GM18498 (cell line): ENCODE measurements around the gene TIMM17A.
A peak's percentile ranks its signal among the peaks of the same experiment; 100 is the strongest.

Experiments
- ATAC-seq: cut with Tn5 transposase; IDR thresholded peaks from one replicate; pipeline ENCODE4 v1.9.1; 2021; ENCODE audit warnings: mild to moderate bottlenecking, moderate library complexity; ENCODE audit not compliant: unreplicated experiment

TIMM17A gene

DNA sequence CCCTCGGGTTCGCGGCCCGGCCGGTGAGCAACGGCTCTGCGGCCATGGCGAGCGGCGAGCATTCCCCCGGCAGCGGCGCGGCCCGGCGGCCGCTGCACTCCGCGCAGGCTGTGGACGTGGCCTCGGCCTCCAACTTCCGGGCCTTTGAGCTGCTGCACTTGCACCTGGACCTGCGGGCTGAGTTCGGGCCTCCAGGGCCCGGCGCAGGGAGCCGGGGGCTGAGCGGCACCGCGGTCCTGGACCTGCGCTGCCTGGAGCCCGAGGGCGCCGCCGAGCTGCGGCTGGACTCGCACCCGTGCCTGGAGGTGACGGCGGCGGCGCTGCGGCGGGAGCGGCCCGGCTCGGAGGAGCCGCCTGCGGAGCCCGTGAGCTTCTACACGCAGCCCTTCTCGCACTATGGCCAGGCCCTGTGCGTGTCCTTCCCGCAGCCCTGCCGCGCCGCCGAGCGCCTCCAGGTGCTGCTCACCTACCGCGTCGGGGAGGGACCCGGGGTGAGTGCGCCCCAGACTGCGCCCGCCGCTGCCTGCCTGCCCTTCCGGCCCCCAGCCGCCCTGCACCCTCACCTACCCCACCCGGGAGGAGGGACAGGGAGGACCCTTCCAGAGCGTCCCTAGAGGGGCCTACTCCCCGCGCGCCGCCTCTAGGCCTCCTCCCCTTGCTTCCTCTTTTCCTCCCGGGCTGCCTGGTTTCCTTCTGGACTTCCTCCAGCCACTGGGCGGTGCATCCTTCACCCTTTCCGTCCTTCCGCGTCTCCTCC is 27.5 kb downstream of the TIMM17A start, which contains the start of gene RNPEP:
RNPEP (plus strand) TSS at position 26 of the 757 bp plus-strand sequence; CDS start at position 45, 19 bp downstream.
- peak; percentile 87 for ATAC-seq

- no peak for ATAC-seq
Measured at GRCh38 chr1:201983380-201983805, 28.1 kb downstream of the TIMM17A start.

GRCh38 chr1:201984446-201984845 is 29.1 kb downstream of the TIMM17A start:
- no peak for ATAC-seq

DNA sequence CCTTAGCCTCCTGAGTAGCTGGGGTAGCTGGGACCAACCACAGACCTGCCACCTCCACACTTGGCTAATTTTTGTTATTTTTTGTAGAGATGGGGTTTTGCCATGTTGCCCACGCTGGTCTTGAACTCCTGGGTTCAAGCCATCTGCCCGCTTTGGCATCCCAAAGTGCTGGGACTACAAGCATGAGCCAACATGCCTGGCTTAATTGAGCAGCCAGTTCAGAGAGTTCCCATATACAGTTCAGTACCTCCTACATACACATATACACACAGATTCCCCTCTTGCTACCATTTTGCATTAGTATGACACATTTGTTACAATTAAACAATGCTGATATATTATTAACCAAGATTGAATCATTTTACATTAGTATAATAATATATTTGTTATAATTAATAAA is 30.1 kb downstream of the TIMM17A start:
- ATAC-seq: no peak

GRCh38 chr1:201988601-201989000 is 33.3 kb downstream of the TIMM17A start:
- ATAC-seq: no peak

- ATAC-seq: no peak
Measured at GRCh38 chr1:201989354-201990128, 34.2 kb downstream of the TIMM17A start.

DNA sequence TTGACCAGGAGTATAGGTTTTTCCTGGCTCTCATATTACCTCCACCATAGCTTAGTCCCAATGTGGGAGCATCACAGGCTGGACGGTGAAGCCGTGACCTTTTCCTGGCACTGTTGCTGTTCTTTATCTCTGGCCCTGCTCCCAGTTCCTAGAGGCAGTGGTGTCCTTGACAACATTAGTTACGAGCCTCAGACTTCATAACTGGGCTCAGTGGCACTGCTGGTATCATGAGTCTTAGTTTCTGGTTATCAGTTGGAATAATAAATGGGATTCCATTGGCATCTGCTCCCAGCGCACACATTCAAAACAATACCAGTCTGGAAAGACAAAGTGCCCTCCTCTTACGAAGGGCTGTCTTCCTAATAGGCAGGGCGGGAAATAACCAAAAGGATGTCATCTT is 35.1 kb downstream of the TIMM17A start:
- ATAC-seq: no peak

DNA sequence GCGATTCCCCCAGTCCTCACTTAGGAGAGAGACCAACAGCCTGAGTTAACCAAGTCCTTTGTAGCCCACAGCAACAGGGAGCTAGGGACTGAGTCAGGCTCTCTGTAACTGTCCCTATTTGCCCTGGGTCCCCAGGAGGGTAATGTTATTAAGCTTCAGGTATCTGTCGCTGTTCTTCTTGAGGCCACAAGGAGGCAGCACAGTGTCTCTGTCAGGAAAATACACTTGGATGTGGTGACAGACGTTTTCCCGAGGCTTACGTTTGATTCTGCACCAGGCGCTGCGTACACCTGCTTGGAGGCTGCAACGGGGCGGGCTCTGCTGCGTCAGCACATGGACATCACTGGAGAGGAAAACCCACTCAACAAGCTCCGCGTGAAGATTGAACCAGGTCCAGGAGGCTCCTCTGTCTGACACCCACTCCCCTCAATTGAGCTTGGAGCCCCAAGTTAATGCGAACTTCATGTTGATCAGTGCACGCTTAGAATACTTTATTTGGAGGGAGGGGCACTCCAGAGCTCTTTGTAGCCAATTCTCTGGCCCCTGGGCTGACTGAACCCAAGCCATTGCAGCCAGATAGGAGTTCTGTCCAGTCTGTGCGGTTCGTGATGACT is 44.4 kb downstream of the TIMM17A start:
- no peak for ATAC-seq

GRCh38 chr1:202002507-202002906 is 47.2 kb downstream of the TIMM17A start:
- ATAC-seq: no peak

GRCh38 chr1:202004711-202005110 is 49.4 kb downstream of the TIMM17A start:
- ATAC-seq: no peak

DNA sequence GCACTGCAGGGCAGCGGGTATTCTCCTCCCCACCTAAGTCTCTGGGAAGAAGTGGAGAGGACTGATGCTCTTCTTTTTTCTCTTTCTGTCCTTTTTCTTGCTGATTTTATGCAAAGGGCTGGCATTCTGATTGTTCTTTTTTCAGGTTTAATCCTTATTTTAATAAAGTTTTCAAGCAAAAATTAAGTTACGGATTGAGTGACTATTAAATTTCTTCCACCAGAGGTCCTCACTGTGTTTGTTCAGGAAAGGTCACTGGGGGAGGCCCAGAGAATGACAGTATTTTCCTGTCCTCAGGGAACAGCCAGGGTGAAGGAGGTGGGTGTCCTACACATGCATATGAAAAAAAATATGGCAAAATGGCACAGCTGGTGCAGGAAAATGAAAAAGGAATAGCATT is 50.7 kb downstream of the TIMM17A start:
- ATAC-seq: no peak

GRCh38 chr1:202007304-202007703 is 52.0 kb downstream of the TIMM17A start:
- ATAC-seq: no peak

DNA sequence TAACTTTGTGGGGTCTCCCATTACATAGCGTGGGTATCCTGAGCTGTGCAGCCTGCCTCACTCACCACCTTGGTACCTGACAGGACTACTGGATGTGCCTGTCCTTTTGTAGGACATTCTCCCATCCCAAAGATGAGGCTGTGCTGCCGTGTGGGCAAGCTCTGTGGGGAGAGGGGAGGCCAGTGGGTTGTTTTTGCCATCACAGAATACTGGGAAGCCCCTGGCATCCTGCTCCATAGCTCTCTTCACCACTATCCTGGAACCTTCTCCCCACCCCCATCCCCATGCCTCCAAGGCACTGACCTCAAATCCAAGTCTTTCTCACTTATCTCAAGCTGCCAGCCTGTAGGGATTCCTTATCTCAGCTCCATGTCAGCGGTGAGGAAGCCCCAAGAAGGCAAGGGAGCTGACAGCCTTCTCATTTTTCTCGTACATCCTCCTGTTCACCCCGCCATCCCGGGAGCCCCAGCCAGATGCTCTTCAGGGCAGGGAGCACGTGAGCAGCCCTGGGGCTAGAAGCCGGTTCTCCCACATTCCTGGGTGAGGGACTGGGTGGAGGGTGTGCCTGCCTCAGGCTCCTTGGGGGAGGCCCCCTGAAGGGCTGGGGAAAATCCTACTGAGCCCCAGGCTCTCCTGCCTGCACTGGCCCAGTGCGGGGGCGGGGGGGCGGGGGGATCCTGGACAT is 52.6 kb downstream of the TIMM17A start:
- ATAC-seq: no peak

DNA sequence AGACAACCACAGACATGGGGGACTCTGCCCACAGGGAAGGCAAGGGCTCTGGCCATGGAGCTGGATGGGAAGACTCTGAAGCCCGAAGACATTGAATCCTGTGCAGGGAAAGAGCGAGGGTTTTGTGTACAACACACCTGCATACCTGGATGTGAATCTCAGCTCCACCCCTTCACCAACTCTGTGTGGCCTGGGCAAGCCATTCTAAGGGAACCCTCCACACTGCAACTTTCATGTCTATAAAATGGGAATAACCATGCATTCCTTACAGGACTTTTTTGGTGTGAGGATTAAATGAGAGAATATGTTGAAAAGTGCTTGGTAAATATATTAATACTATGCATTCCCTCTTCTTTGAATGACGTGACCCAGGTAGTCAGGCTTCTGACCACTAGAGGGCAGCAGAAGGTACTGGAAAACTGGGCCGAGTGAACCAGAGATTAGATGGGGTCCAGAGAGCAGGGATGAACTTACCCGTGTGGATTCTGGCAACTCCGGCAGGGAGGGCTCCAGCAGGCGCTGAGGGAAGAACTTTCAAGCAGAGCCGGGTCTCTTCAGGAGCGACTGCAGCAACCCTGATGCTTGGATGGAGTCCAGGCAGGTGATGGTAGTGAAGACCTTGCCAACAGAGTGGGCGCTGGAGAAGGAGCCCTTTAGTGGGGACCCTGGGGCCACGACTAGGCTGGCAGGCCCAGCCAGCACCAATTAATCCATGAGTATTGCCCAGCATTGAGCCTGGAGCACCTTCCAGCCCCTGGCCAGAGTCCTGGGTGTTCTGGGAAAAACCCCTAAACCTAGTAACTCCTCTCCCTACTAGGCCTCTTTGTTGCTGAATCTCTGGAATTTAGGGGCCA is 54.2 kb downstream of the TIMM17A start:
- peak; percentile 52 for ATAC-seq

DNA sequence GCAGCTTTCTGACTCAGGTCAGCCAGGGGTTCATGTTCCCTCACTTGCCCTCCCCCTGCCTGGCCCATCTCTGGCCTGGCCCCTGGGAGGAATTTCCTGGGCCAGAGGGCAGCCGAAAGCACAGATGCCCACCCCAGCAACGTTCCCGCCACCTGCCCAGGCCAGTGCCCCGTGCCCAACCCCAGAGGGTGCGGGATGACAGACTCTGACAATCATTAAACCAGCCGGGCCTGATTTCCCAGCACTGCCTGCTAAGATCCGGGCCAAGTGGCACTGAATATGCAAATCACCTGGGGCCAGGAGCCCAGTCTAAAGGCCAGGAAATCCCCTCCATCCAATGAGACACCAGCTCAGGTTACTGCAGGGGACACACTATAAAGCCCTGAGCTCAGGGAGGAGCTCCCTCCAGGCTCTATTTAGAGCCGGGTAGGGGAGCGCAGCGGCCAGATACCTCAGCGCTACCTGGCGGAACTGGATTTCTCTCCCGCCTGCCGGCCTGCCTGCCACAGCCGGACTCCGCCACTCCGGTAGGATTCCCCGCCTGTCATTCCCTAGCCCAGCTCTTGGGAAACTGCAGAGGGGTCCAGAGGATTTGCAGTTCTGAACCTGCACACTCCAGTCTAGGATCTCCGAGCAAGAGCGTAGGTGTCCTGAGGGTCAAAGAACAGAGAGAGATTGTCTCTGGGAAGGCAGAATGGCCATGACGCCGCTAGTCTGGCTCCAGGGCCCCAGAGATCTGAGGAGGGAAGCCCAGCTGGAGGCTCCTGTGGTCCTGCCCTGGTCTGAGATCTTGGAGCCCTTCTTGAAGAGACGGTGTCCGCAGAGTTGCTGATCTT is 55.1 kb downstream of the TIMM17A start, which contains the start of gene ELF3:
ELF3 (plus strand) TSS at position 408 of the 836 bp plus-strand sequence. CDS start 550 bp downstream, outside the sequence.
- ATAC-seq: peak; percentile 70

DNA sequence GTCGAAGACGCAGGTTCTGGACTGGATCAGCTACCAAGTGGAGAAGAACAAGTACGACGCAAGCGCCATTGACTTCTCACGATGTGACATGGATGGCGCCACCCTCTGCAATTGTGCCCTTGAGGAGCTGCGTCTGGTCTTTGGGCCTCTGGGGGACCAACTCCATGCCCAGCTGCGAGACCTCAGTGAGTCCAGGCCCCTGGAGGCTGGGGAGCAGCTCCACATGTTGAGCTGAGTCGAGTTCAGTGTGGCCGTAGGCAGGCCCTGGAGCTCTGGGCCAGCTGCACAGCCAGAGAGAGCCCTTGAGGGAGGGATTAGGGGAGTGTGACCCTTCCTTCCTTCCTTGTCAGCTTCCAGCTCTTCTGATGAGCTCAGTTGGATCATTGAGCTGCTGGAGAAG is 56.7 kb downstream of the TIMM17A start:
- ATAC-seq: no peak

DNA sequence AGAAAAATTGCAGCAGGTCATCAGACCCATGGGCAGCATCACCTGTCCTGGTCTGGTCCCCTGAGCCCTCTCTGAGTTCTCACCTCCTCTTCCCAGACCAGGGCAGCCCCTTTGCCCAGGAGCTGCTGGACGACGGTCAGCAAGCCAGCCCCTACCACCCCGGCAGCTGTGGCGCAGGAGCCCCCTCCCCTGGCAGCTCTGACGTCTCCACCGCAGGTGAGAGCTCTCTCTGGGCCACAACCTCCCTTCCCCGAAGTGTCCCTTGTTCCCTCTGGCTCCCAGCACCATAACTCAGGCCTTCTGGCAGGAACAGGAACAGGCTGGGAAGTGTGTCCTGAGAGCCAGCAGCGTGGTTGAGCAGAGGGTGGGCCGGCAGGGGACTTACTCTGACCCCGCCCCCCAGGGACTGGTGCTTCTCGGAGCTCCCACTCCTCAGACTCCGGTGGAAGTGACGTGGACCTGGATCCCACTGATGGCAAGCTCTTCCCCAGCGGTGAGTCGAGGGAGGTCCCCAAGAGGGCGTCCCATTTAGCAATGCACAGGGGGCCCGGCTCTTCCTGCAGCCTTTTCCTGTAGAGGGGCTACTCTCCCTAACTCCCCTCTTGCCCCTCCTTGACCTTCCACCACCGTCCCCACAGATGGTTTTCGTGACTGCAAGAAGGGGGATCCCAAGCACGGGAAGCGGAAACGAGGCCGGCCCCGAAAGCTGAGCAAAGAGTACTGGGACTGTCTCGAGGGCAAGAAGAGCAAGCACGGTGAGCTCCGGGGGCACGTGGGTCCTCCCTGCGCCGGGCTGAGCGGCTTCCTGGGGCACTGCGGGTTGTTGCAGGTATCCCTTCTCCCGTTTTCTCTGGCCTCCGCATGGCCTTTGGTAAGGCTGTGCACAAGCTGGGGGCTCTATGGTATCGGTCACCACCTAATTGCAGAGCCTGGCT is 57.5 kb downstream of the TIMM17A start:
- no peak for ATAC-seq

GRCh38 chr1:202013603-202014002 is 58.3 kb downstream of the TIMM17A start:
- ATAC-seq: no peak
